ENCODE measurements around the gene JPH4.

Gene JPH4

GRCh38 chr14:23561873-23562821 is 16.4 kb downstream of the JPH4 start:
- no peak for DNase-seq

- no peak for DNase-seq
Observed at GRCh38 chr14:23561259-23561658, 17.3 kb downstream of the JPH4 start.

GRCh38 chr14:23559926-23560520 is 18.6 kb downstream of the JPH4 start:
- DNase-seq = no peak

- DNase-seq = no peak
Observed at GRCh38 chr14:23559010-23559925, 19.3 kb downstream of the JPH4 start.

- no peak for DNase-seq
Observed at GRCh38 chr14:23558346-23559009, 20.1 kb downstream of the JPH4 start.

GRCh38 chr14:23557946-23558345 is 20.6 kb downstream of the JPH4 start:
- DNase-seq = no peak

GRCh38 chr14:23557521-23557920 is 21.1 kb downstream of the JPH4 start:
- DNase-seq = no peak

GRCh38 chr14:23556700-23557440 is 21.7 kb downstream of the JPH4 start:
- DNase-seq = no peak

- DNase-seq = peak; percentile 87
Observed at GRCh38 chr14:23555882-23556699, 22.5 kb downstream of the JPH4 start, which contains the start of gene THTPA. TSS of gene THTPA (plus strand) at chr14:23556271. CDS start at chr14:23556758, 487 bp downstream.

GRCh38 chr14:23555533-23555881 is 23.1 kb downstream of the JPH4 start:
- DNase-seq = no peak

GRCh38 chr14:23551266-23552028 is 27.1 kb downstream of the JPH4 start, which contains the start of gene ZFHX2:
TSS of gene ZFHX2 (minus strand) at chr14:23551765. CDS start at chr14:23535325, 16,440 bp downstream.
- DNase-seq = peak; percentile 26

- DNase-seq = no peak
Observed at GRCh38 chr14:23550812-23551265, 27.8 kb downstream of the JPH4 start.

- no peak for DNase-seq
Observed at GRCh38 chr14:23550131-23550811, 28.3 kb downstream of the JPH4 start.

GRCh38 chr14:23548351-23549318 is 30.0 kb downstream of the JPH4 start:
- DNase-seq = no peak

- no peak for DNase-seq
Observed at GRCh38 chr14:23547924-23548323, 30.7 kb downstream of the JPH4 start.

GRCh38 chr14:23546450-23547035 is 32.0 kb downstream of the JPH4 start:
- DNase-seq = no peak

- DNase-seq = no peak
Observed at GRCh38 chr14:23545740-23546365, 32.7 kb downstream of the JPH4 start.

All from NCI-H226 (cell line).